OCI-LY1 (cell line): ENCODE data around the gene SLC38A3.

Source experiments
- H2AFZ ChIP-seq: fragments of 200-600 bp; sonication (generic), shearing (Covaris generic); 2 replicates; pipeline ENCODE4 v1.6.0; 2014; ENCODE audit warnings: antibody characterized with exemption, mild to moderate bottlenecking, low read length
- H3F3A ChIP-seq: fragments of 200-600 bp; sonication (generic), shearing (Covaris generic); 2 replicates; pipeline ENCODE4 v1.6.0; 2014; ENCODE audit warnings: mild to moderate bottlenecking, antibody characterized with exemption, low read length, moderate library complexity; ENCODE audit not compliant: insufficient read depth
- H3K27ac ChIP-seq: fragments of 200-600 bp; sonication (generic); 2 replicates; pipeline ENCODE4 v1.5.1; 2014; ENCODE audit warnings: low read length, mixed run types, mild to moderate bottlenecking, low read depth; ENCODE audit not compliant: poor library complexity, severe bottlenecking
- H3K27me3 ChIP-seq: fragments of 200-600 bp; sonication (generic); 2 replicates; pipeline ENCODE4 v1.6.0; 2014; ENCODE audit warnings: antibody characterized with exemption, mild to moderate bottlenecking, low read length, moderate library complexity; ENCODE audit not compliant: insufficient read depth
- H3K36me3 ChIP-seq: fragments of 200-600 bp; sonication (generic); 2 replicates; pipeline ENCODE4 v1.6.1; 2014; ENCODE audit warnings: mild to moderate bottlenecking, antibody characterized with exemption, low read length, moderate library complexity, mixed read lengths; ENCODE audit not compliant: insufficient read depth
- H3K4me1 ChIP-seq: fragments of 200-600 bp; sonication (generic); 2 replicates; pipeline ENCODE4 v1.5.1; 2014; ENCODE audit warnings: mild to moderate bottlenecking, low read length, moderate library complexity; ENCODE audit not compliant: insufficient read depth, severe bottlenecking
- H3K4me2 ChIP-seq: fragments of 200-600 bp; sonication (generic), shearing (Covaris generic); 2 replicates; pipeline ENCODE4 v1.6.1; 2014; ENCODE audit warnings: low read length
- H3K4me3 ChIP-seq: fragments of 200-600 bp; sonication (generic); 2 replicates; pipeline ENCODE4 v1.5.1; 2014; ENCODE audit warnings: low read length, low read depth, mild to moderate bottlenecking, mixed read lengths; ENCODE audit not compliant: poor library complexity, severe bottlenecking
- H3K79me2 ChIP-seq: fragments of 200-600 bp; shearing (Covaris generic); 2 replicates; pipeline ENCODE4 v1.6.1; 2016; ENCODE audit warnings: mixed run types, low read length, mixed read lengths; ENCODE audit not compliant: insufficient read depth
- H3K9ac ChIP-seq: fragments of 200-600 bp; sonication (generic), shearing (Covaris generic); 2 replicates; pipeline ENCODE4 v1.6.1; 2014; ENCODE audit warnings: mild to moderate bottlenecking, low read length, mixed read lengths
- H3K9me2 ChIP-seq: fragments of 200-600 bp; sonication (generic), shearing (Covaris generic); 2 replicates; pipeline ENCODE4 v1.6.1; 2014; ENCODE audit warnings: low read depth, mild to moderate bottlenecking, low read length, mixed read lengths
- H3K9me3 ChIP-seq: fragments of 200-600 bp; shearing (Covaris generic); 2 replicates; pipeline ENCODE4 v1.6.1; 2014; ENCODE audit warnings: low read length, mixed read lengths
- H4K20me1 ChIP-seq: fragments of 200-600 bp; sonication (generic), shearing (Covaris generic); 2 replicates; pipeline ENCODE4 v1.6.0; 2016; ENCODE audit warnings: mild to moderate bottlenecking, low read length; ENCODE audit not compliant: insufficient read depth
- CTCF ChIP-seq: fragments of 200-600 bp; sonication (generic), shearing (Covaris generic); IDR thresholded peaks from 2 replicates; pipeline ENCODE4 v1.5.1; 2017; ENCODE audit warnings: mild to moderate bottlenecking, antibody characterized with exemption, low read length, moderate library complexity, mixed read lengths
- EZH2 ChIP-seq: fragments of 200-600 bp; sonication (generic), shearing (Covaris generic); IDR thresholded peaks from 2 replicates; pipeline ENCODE4 v1.8.0; 2017; ENCODE audit warnings: borderline replicate concordance, mixed run types, mild to moderate bottlenecking, antibody characterized with exemption, low read length, moderate library complexity, mixed read lengths

SLC38A3 gene

GRCh38 chr3:50258979-50259378, 53.9 kb downstream of the SLC38A3 start:
- no peaks in the 10 kb centered on the region for H3K9me3 ChIP-seq
- H3K9me2 ChIP-seq = no peaks in the 10 kb centered on the region
- H3F3A ChIP-seq = no peaks in the 10 kb centered on the region
- no peak overlapping the region for H3K4me3 ChIP-seq
- peaks cover 13% of the 10 kb centered on the region for H3K4me1 ChIP-seq
- H3K27ac ChIP-seq = peak overlapping the region; percentile 16
- no peak overlapping the region; the same call in 1 of the 2 replicates for H3K9ac ChIP-seq
- peaks cover 42% of the 10 kb centered on the region for H3K36me3 ChIP-seq
- H3K27me3 ChIP-seq = no peaks in the 10 kb centered on the region
- no peak overlapping the region for H2AFZ ChIP-seq
- TF ChIP-seq CTCF (no peak), EZH2 (no peak)
- H3K79me2 ChIP-seq = no peaks in the 10 kb centered on the region
- no peaks in the 10 kb centered on the region for H4K20me1 ChIP-seq
- no peak overlapping the region for H3K4me2 ChIP-seq

- Histone ChIP-seq H3K9me3 (no peaks in the 10 kb centered on the region), H3K27me3 (no peaks in the 10 kb centered on the region), H3K79me2 (no peaks in the 10 kb centered on the region), H4K20me1 (no peaks in the 10 kb centered on the region), H3K4me1 (peaks cover 13% of the 10 kb centered on the region), H3K27ac (peak overlapping the region; percentile 16), H3F3A (no peaks in the 10 kb centered on the region), H3K9ac (no peak overlapping the region; the same call in 1 of the 2 replicates), H2AFZ (no peak overlapping the region), H3K9me2 (no peaks in the 10 kb centered on the region), H3K36me3 (peaks cover 40% of the 10 kb centered on the region), H3K4me3 (peak overlapping the region; percentile 42), H3K4me2 (peak overlapping the region; percentile 51)
- TF ChIP-seq EZH2 (no peak), CTCF (no peak)
Measured at GRCh38 chr3:50259432-50260026, 54.5 kb downstream of the SLC38A3 start.

GRCh38 chr3:50260027-50260941, 55.2 kb downstream of the SLC38A3 start:
- Histone ChIP-seq H3K4me1 (peaks cover 13% of the 10 kb centered on the region), H3K9ac (peak overlapping the region; percentile 19; the same call in 1 of the 2 replicates), H4K20me1 (no peaks in the 10 kb centered on the region), H3K79me2 (no peaks in the 10 kb centered on the region), H2AFZ (no peak overlapping the region), H3K4me3 (peak overlapping the region; percentile 42), H3K9me3 (no peaks in the 10 kb centered on the region), H3K36me3 (peaks cover 35% of the 10 kb centered on the region), H3F3A (no peaks in the 10 kb centered on the region), H3K9me2 (no peaks in the 10 kb centered on the region), H3K27me3 (no peaks in the 10 kb centered on the region), H3K27ac (no peak overlapping the region), H3K4me2 (peak overlapping the region; percentile 51)
- TF ChIP-seq EZH2 = no peak
- peak; percentile 89 for TF ChIP-seq CTCF
